Activated CD8-positive, alpha-beta memory T cell treated with anti-CD3 and anti-CD28 coated beads for 36 hours (primary cell): ENCODE measurements around the gene RNGTT. TPM values are rescaled to one million over a fixed set of nuclear protein-coding genes. Genes with fewer than 3 reads are reported as not detected.

Experiments used
- CTCF ChIA-PET: fragments of 350-600 bp; sonication (Branson Sonifier 250); formaldehyde crosslinking; loops from one replicate; lab custom pipeline; 2021; ENCODE audit warnings: antibody characterized with exemption; lab: Charles Lee
- POLR2A ChIA-PET: fragments of 350-600 bp; sonication (Branson Sonifier 250); formaldehyde crosslinking; loops from one replicate; lab custom pipeline; 2021; ENCODE audit warnings: antibody characterized with exemption; lab: Charles Lee
- total RNA-seq, 2 experiments: library from RNA; stranded (reverse); gene quantifications; one replicate each; pipeline ENCODE4 v1.2.3, GENCODE V29; 2021

Gene RNGTT
- total RNA-seq, 2 experiments from 2014 or later: 20.4 to 22.1 TPM

DNA sequence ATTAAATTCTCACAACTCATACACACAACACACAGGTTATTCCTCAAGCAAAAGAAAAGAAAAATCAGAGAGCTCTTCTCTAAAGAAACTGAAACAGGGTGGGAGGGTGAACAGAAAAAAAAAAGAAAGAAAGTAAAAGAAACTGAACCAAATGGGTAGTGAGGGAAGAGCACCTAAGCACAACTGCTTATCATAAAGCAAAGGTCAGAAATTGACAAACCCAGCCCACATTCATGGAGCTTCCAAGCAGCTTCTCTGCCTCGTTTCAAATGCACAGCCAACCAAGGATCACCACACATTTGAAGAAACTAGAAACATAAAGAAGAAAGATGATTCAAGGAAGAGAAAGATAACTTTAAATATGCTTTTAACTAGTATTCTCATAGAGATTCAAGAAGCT lies 90.5 kb downstream of the RNGTT start:
- CTCF ChIA-PET: no interaction called here
- POLR2A ChIA-PET: no interaction called here

GRCh38 chr6:88871498-88871897 lies 91.9 kb downstream of the RNGTT start:
- CTCF ChIA-PET: interaction anchor here (1.5 kb wide), 1 partner anchor 9 kb away, joined by 3 read pairs; no protein-coding TSS in a partner anchor
- POLR2A ChIA-PET: no interaction called here

- ChIA-PET POLR2A (no interaction called here), CTCF (interaction anchor here (1.0 to 1.5 kb wide), 2 partner anchors 9 to 31 kb away, joined by 3 to 4 read pairs; no protein-coding TSS in a partner anchor)
Measured at GRCh38 chr6:88870717-88871330, 92.6 kb downstream of the RNGTT start.

GRCh38 chr6:88869263-88870020 lies 94.0 kb downstream of the RNGTT start:
- CTCF ChIA-PET: interaction anchor here (0.7 to 1.0 kb wide), 2 partner anchors 32 to 1481 kb away, joined by 4 read pairs; no protein-coding TSS in a partner anchor
- POLR2A ChIA-PET: no interaction called here

GRCh38 chr6:88867841-88868731 lies 95.3 kb downstream of the RNGTT start:
- CTCF ChIA-PET: interaction anchor here (0.7 to 1.1 kb wide), 2 partner anchors 10 to 580 kb away, joined by 3 to 4 read pairs; no protein-coding TSS in a partner anchor
- POLR2A ChIA-PET: interaction anchor here (0.7 kb wide), 1 partner anchor 960 kb away, joined by 3 read pairs; no protein-coding TSS in a partner anchor

GRCh38 chr6:88866856-88867255 lies 96.6 kb downstream of the RNGTT start:
- ChIA-PET CTCF (interaction anchor here (1.1 kb wide), 1 partner anchor 9 kb away, joined by 3 read pairs; no protein-coding TSS in a partner anchor), POLR2A (no interaction called here)

GRCh38 chr6:88865275-88865674 lies 98.1 kb downstream of the RNGTT start:
- ChIA-PET POLR2A (no interaction called here), CTCF (no interaction called here)

GRCh38 chr6:88864359-88865054 lies 98.9 kb downstream of the RNGTT start:
- ChIA-PET CTCF (no interaction called here), POLR2A (interaction anchor here (0.6 kb wide), 1 partner anchor 121 kb away, joined by 3 read pairs; no protein-coding TSS in a partner anchor)

GRCh38 chr6:88860310-88860709 lies 103.1 kb downstream of the RNGTT start:
- ChIA-PET POLR2A (no interaction called here), CTCF (no interaction called here)

- CTCF ChIA-PET: interaction anchor here (1.1 kb wide), 1 partner anchor 9 kb away, joined by 3 read pairs; no protein-coding TSS in a partner anchor
- POLR2A ChIA-PET: no interaction called here
Measured at GRCh38 chr6:88858455-88858854, 105.0 kb downstream of the RNGTT start.

DNA sequence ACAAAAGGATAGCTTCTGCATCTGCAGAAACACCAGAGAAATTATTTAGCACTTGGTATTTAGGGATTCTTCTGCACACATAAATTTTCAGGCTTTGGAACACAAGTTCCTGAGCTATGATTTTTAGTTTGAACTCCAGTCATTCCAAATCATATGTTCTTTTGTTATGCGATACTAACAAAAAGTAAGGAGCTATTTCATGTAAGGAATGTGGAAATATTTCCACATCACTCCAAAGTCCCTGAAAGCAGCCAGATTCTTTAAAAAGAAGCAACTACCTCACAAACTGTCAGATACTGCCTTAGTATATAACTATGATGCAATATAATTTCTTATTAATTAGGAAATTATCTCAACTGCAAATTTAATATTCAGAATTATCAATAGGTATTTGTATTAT lies 106.9 kb downstream of the RNGTT start:
- ChIA-PET POLR2A (no interaction called here), CTCF (no interaction called here)

- ChIA-PET CTCF (no interaction called here), POLR2A (no interaction called here)
Measured at GRCh38 chr6:88855541-88856147, 107.8 kb downstream of the RNGTT start.

DNA sequence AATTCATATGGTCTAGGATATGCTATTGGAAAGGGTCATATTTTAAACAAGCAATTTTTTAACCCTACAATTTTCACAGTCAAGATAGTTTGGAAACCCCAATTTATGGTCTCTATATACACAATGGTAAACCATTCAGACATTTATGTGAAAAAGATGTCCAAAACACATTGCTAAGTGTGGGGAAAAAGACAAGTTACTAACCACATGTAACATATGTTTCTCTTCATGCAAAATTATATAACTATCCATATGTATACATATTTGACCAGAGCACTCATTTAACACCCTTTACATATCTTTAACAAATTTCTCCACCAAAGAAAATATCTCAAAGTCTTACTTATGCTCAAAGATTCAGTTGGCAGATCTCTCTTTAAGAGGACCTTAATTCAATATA lies 110.6 kb downstream of the RNGTT start:
- ChIA-PET CTCF (no interaction called here), POLR2A (no interaction called here)

DNA sequence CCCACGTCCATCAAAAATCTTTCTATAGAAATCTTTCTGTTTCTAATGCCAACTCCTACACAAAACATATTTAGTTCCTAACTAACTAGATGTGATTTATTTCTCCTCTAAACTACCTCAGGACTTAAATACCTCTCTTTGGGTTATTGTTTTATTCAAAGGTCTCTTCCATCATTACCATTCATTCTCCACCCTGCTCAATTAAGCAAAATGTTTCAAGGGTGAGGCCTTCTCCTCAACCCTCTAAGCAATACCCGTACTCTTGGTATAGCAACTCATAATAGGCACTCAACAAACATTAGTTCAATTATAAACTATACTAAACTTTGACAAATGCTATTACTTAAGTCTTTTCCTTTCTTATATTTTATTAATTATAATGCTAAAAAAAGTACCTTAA lies 111.4 kb downstream of the RNGTT start:
- ChIA-PET CTCF (no interaction called here), POLR2A (no interaction called here)

- CTCF ChIA-PET: no interaction called here
- POLR2A ChIA-PET: no interaction called here
Measured at GRCh38 chr6:88848870-88849269, 114.5 kb downstream of the RNGTT start.

DNA sequence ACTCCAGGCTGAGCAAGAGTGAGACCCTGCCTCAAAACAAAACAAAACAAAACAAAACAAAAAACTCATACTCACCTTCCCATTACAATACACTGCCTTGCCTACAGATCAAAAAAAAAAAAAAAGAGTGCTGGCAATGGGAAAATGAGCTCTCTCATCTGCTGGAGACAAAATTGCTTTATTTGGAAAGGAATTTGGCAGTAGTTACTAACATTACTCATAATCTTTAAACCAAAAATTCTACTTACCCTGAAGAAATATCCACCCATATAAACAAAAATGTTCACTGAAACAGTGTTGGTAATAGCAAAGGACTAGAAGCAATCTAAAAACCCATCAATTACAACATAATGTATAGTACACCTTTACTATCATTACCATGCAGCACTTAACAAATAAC lies 120.4 kb downstream of the RNGTT start:
- ChIA-PET CTCF (no interaction called here), POLR2A (interaction anchor here (0.6 kb wide), 1 partner anchor 8 kb away, joined by 3 read pairs; no protein-coding TSS in a partner anchor)

- CTCF ChIA-PET: no interaction called here
- POLR2A ChIA-PET: interaction anchor here (0.6 kb wide), 1 partner anchor 9 kb away, joined by 3 read pairs; no protein-coding TSS in a partner anchor
Measured at GRCh38 chr6:88842320-88842719, 121.1 kb downstream of the RNGTT start.

- ChIA-PET CTCF (no interaction called here), POLR2A (no interaction called here)
Measured at GRCh38 chr6:88840796-88841539, 122.5 kb downstream of the RNGTT start.
